Activated CD8-positive, alpha-beta memory T cell treated with anti-CD3 and anti-CD28 coated beads for 1 hour (primary cell): Measurements from ENCODE around the gene METTL15.
"Not testable (repeated sequence)": the region's sequence is repeated elsewhere in the genome, so short reads cannot be mapped to it uniquely, and the experiment has no call there.

Source experiments
- DNase-seq, 2 donors: peaks; one replicate each; pipeline ENCODE4 v3.0.0-alpha.2; 2020; ENCODE audit warnings: low read depth in 1 of 2; ENCODE audit errors: extremely low read depth in 1 of 2

The METTL15 gene

GRCh38 chr11:28108958-28109357, 770 bp downstream of the METTL15 start:
- no peak for DNase-seq

- peak; percentile 18 to 37 for DNase-seq
These were observed 2.1 kb downstream of the METTL15 start for GRCh38 chr11:28110108-28110820.

GRCh38 chr11:28110821-28111200, 2.6 kb downstream of the METTL15 start:
- DNase-seq: no peak

- DNase-seq: no peak
These were observed 5.9 kb downstream of the METTL15 start for GRCh38 chr11:28114116-28114515.

GRCh38 chr11:28114731-28115130, 6.5 kb downstream of the METTL15 start:
- DNase-seq: no peak

GRCh38 chr11:28117712-28118111, 9.5 kb downstream of the METTL15 start:
- DNase-seq: no peak

- DNase-seq: no peak
These were observed 15.0 kb downstream of the METTL15 start for GRCh38 chr11:28123151-28123581.

GRCh38 chr11:28132548-28132947, 24.4 kb downstream of the METTL15 start:
- DNase-seq: no peak

GRCh38 chr11:28133146-28133545, 25.0 kb downstream of the METTL15 start:
- DNase-seq: no peak

- DNase-seq: not testable (repeated sequence)
These were observed 28.0 kb downstream of the METTL15 start for GRCh38 chr11:28136157-28136556.

- no peak for DNase-seq
These were observed 29.2 kb downstream of the METTL15 start for GRCh38 chr11:28137366-28137765.

- DNase-seq: no peak
These were observed 29.6 kb downstream of the METTL15 start for GRCh38 chr11:28137832-28138231.

GRCh38 chr11:28139841-28140415, 31.7 kb downstream of the METTL15 start:
- no peak for DNase-seq

- DNase-seq: no peak
These were observed 32.7 kb downstream of the METTL15 start for GRCh38 chr11:28140689-28141455.

GRCh38 chr11:28142724-28143123, 34.5 kb downstream of the METTL15 start:
- no peak for DNase-seq

- no peak for DNase-seq
These were observed 36.6 kb downstream of the METTL15 start for GRCh38 chr11:28144808-28145207.

GRCh38 chr11:28146123-28146751, 38.0 kb downstream of the METTL15 start:
- DNase-seq: no peak

GRCh38 chr11:28152743-28153142, 44.6 kb downstream of the METTL15 start:
- no peak for DNase-seq

GRCh38 chr11:28153586-28153985, 45.4 kb downstream of the METTL15 start:
- no peak for DNase-seq

- no peak for DNase-seq
These were observed 60.5 kb downstream of the METTL15 start for GRCh38 chr11:28168718-28169117.

- no peak for DNase-seq
These were observed 61.6 kb downstream of the METTL15 start for GRCh38 chr11:28169816-28170215.
